HG03097 (cell line): Measurements from ENCODE around the gene MRGPRX2.

Experiments
- ATAC-seq: cut with Tn5 transposase; IDR thresholded peaks from one replicate; pipeline ENCODE4 v1.9.1; 2021; ENCODE audit not compliant: unreplicated experiment, low FRiP score

The MRGPRX2 gene

GRCh38 chr11:19013181-19013857 lies 47.2 kb downstream of the MRGPRX2 start:
- ATAC-seq: no peak

DNA sequence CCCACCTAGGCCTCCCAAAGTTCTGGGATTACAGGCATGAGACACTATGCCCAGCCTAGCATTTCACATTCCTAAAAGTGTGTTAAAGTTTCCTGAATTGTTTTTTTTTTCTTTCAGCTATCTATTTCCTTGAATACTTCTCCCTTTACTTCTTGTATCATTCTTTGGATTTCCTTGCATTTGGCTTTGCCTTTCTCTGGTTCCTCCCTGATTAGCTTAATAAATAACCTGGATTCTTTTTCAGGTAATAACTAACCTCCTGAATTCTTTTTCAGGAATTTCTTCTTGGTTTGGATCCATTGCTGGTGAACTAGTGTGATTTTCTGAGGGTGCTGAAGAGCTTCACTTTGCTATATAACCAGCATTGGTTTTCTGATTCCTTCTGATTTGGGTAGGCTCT lies 47.9 kb downstream of the MRGPRX2 start:
- ATAC-seq: no peak
